HEK293 (cell line): ENCODE data around the gene NR2F2.

Source experiments
- CTCF ChIP-seq: fragments of 450-650 bp; formaldehyde crosslinking; IDR thresholded peaks from 2 replicates; pipeline ENCODE4 v1.5.1; 2016; ENCODE audit warnings: missing biosample characterization, missing genetic modification characterization
- ZBTB6 ChIP-seq: fragments of 450-650 bp; formaldehyde crosslinking; IDR thresholded peaks from 2 replicates; pipeline ENCODE4 v1.5.1; 2017; ENCODE audit warnings: missing biosample characterization, missing genetic modification characterization

GRCh38 chr15:96341513-96342405 lies 11.3 kb downstream of the NR2F2 start:
- TF ChIP-seq CTCF (tag by site-specific recombination) (no peak), ZBTB6 (tag by site-specific recombination) (no peak)
